IPS-18c (cell line): ENCODE measurements around the gene PCDHGA9.
"Not testable (repeated sequence)": the region's sequence is repeated elsewhere in the genome, so short reads cannot be mapped to it uniquely, and the experiment has no call there.

Experiments used
- H3K4me3 ChIP-seq: 2 replicates; pipeline ENCODE4 v1.7.0; 2013; ENCODE audit warnings: low read depth, mild to moderate bottlenecking, low read length, moderate library complexity; ENCODE audit not compliant: insufficient read depth
- H3K9me3 ChIP-seq: one replicate; pipeline ENCODE4 v1.6.1; 2013; ENCODE audit warnings: mild to moderate bottlenecking, low read length, moderate library complexity; ENCODE audit not compliant: control insufficient read depth, insufficient read depth

PCDHGA9 gene

GRCh38 chr5:141430332-141431113, 27.9 kb downstream of the PCDHGA9 start, which contains the start of gene PCDHGA12:
TSS of gene PCDHGA12 (plus strand) at chr5:141430507. CDS start at chr5:141430760, 253 bp downstream.
- Histone ChIP-seq H3K9me3 (peaks cover 16% of the 10 kb centered on the region), H3K4me3 (no peak within 1 kb of the TSS; the same call in 1 of the 2 replicates)

- H3K9me3 ChIP-seq, result peaks cover 16% of the 10 kb centered on the region
- H3K4me3 ChIP-seq, result no peak overlapping the region; the same call in 1 of the 2 replicates
Measured at GRCh38 chr5:141431286-141431685, 28.7 kb downstream of the PCDHGA9 start.

- peaks cover 10% of the 10 kb centered on the region for H3K9me3 ChIP-seq
- not testable (repeated sequence) for H3K4me3 ChIP-seq
Measured at GRCh38 chr5:141432308-141432707, 29.7 kb downstream of the PCDHGA9 start.

- H3K4me3 ChIP-seq, result not testable (repeated sequence)
- H3K9me3 ChIP-seq, result peaks cover 10% of the 10 kb centered on the region
Measured at GRCh38 chr5:141432726-141433125, 30.1 kb downstream of the PCDHGA9 start.

GRCh38 chr5:141434006-141434405, 31.4 kb downstream of the PCDHGA9 start:
- H3K9me3 ChIP-seq, result peaks cover 10% of the 10 kb centered on the region
- H3K4me3 ChIP-seq, result no peak overlapping the region

GRCh38 chr5:141437221-141437620, 34.6 kb downstream of the PCDHGA9 start:
- Histone ChIP-seq H3K4me3 (no peak overlapping the region), H3K9me3 (peaks cover 4% of the 10 kb centered on the region)

- Histone ChIP-seq H3K4me3 (no peak overlapping the region), H3K9me3 (peaks cover 2% of the 10 kb centered on the region)
Measured at GRCh38 chr5:141439411-141440141, 37.0 kb downstream of the PCDHGA9 start.

GRCh38 chr5:141440341-141440740, 37.8 kb downstream of the PCDHGA9 start:
- Histone ChIP-seq H3K9me3 (peaks cover 2% of the 10 kb centered on the region), H3K4me3 (no peak overlapping the region)

GRCh38 chr5:141441571-141442170, 39.1 kb downstream of the PCDHGA9 start:
- Histone ChIP-seq H3K9me3 (peaks cover 2% of the 10 kb centered on the region), H3K4me3 (no peak overlapping the region)
